Neural cell (in vitro differentiated cells): Measurements from ENCODE around the gene GAB2. TPM values are rescaled to one million over a fixed set of nuclear protein-coding genes. Genes with fewer than 3 reads are reported as not detected.

Source experiments
- H2AFZ ChIP-seq: fragments of 200-600, 300-800 bp; sonication (generic), shearing (Covaris generic); 2 replicates; pipeline ENCODE4 v1.6.0; 2014; ENCODE audit warnings: low read depth, mild to moderate bottlenecking, antibody characterized with exemption, low read length, moderate library complexity
- H3F3A ChIP-seq: fragments of 200-600 bp; shearing (Covaris generic); 2 replicates; pipeline ENCODE4 v1.6.1; 2016; ENCODE audit warnings: mild to moderate bottlenecking, moderate library complexity, mixed read lengths, antibody characterized with exemption, low read length; ENCODE audit not compliant: insufficient read depth, poor library complexity, severe bottlenecking
- H3K27ac ChIP-seq: fragments of 200-600, 300-800 bp; sonication (generic), shearing (Covaris generic); 2 replicates; pipeline ENCODE4 v1.5.1; 2014; ENCODE audit warnings: mild to moderate bottlenecking, low read length, moderate library complexity
- H3K27me3 ChIP-seq: fragments of 300-800, 200-600 bp; sonication (generic), shearing (Covaris generic); 2 replicates; pipeline ENCODE4 v1.6.0; 2014; ENCODE audit warnings: mild to moderate bottlenecking, low read depth, low read length, moderate library complexity; ENCODE audit not compliant: insufficient read depth
- H3K36me3 ChIP-seq: fragments of 300-800, 200-600 bp; sonication (generic), shearing (Covaris generic); 2 replicates; pipeline ENCODE4 v1.5.1; 2014; ENCODE audit warnings: mild to moderate bottlenecking, antibody characterized with exemption, low read length, moderate library complexity; ENCODE audit not compliant: insufficient read depth
- H3K4me2 ChIP-seq: fragments of 300-800, 200-600 bp; sonication (generic), shearing (Covaris generic); 2 replicates; pipeline ENCODE4 v1.6.0; 2014; ENCODE audit warnings: mild to moderate bottlenecking, low read length
- H3K4me3 ChIP-seq: fragments of 300-800, 200-600 bp; sonication (generic), shearing (Covaris generic); 2 replicates; pipeline ENCODE4 v1.5.1; 2014; ENCODE audit warnings: mild to moderate bottlenecking, low read length, moderate library complexity
- H3K79me2 ChIP-seq: fragments of 200-600 bp; shearing (Covaris generic); replicated peaks from 2 replicates; pipeline ENCODE4 v1.6.0; 2014; ENCODE audit warnings: mild to moderate bottlenecking, low read length, moderate library complexity; ENCODE audit not compliant: insufficient read depth
- H3K9ac ChIP-seq: fragments of 300-800, 200-600 bp; sonication (generic), shearing (Covaris generic); 2 replicates; pipeline ENCODE4 v1.6.1; 2016; ENCODE audit warnings: mild to moderate bottlenecking, low read length, mixed read lengths
- H3K9me2 ChIP-seq: fragments of 200-600 bp; shearing (Covaris generic); 2 replicates; pipeline ENCODE4 v1.6.1; 2016; ENCODE audit warnings: mild to moderate bottlenecking, low read length, mixed read lengths; ENCODE audit not compliant: insufficient read depth
- H3K9me3 ChIP-seq: fragments of 200-600, 300-800 bp; sonication (generic), shearing (Covaris generic); 2 replicates; pipeline ENCODE4 v1.6.1; 2016; ENCODE audit warnings: mild to moderate bottlenecking, mixed run types, low read length, moderate library complexity, mixed read lengths
- H4K20me1 ChIP-seq: fragments of 200-600 bp; shearing (Covaris generic); 2 replicates; pipeline ENCODE4 v1.6.1; 2016; ENCODE audit warnings: mild to moderate bottlenecking, mixed run types; ENCODE audit not compliant: insufficient read depth
- CTCF ChIP-seq: fragments of 450-650 bp; IDR thresholded peaks from 2 replicates; pipeline ENCODE4 v1.5.1; 2014; ENCODE audit warnings: antibody characterized with exemption, mild to moderate bottlenecking, moderate library complexity; ENCODE audit not compliant: poor library complexity, severe bottlenecking
- EP300 ChIP-seq: fragments of 450-650 bp; conservative IDR thresholded peaks from 2 replicates; pipeline ENCODE4 v1.6.1; 2014; ENCODE audit warnings: antibody characterized with exemption, mild to moderate bottlenecking, moderate library complexity; ENCODE audit not compliant: poor library complexity, severe bottlenecking
- EZH2 ChIP-seq: fragments of 200-600, 300-800 bp; shearing (Covaris generic), sonication (generic); IDR thresholded peaks from 2 replicates; pipeline ENCODE4 v1.6.1; 2014; ENCODE audit warnings: antibody characterized with exemption, low read length, borderline replicate concordance, mild to moderate bottlenecking; ENCODE audit not compliant: insufficient read depth, poor library complexity, severe bottlenecking
- MXI1 ChIP-seq: fragments of 450-650 bp; conservative IDR thresholded peaks from 2 replicates; pipeline ENCODE4 v1.6.1; 2014; ENCODE audit warnings: antibody characterized with exemption, mild to moderate bottlenecking; ENCODE audit not compliant: poor library complexity, severe bottlenecking
- POLR2AphosphoS5 ChIP-seq: IDR thresholded peaks from 2 replicates; pipeline ENCODE4 v1.6.1; 2012
- RAD21 ChIP-seq: fragments of 450-650 bp; conservative IDR thresholded peaks from 2 replicates; pipeline ENCODE4 v1.6.1; 2014; ENCODE audit warnings: antibody characterized with exemption, mild to moderate bottlenecking, moderate library complexity
- REST ChIP-seq: IDR thresholded peaks from 2 replicates; pipeline ENCODE4 v1.6.1; 2012; ENCODE audit warnings: borderline replicate concordance
- SMC3 ChIP-seq: fragments of 450-650 bp; conservative IDR thresholded peaks from 2 replicates; pipeline ENCODE4 v1.6.1; 2014; ENCODE audit warnings: antibody characterized with exemption, mild to moderate bottlenecking, moderate library complexity; ENCODE audit not compliant: poor library complexity
- TAF1 ChIP-seq: IDR thresholded peaks from 2 replicates; pipeline ENCODE4 v1.6.1; 2012; ENCODE audit warnings: low read depth
- polyA plus RNA-seq: library from polyadenylated mRNA; depleted of rRNA; stranded (reverse); fragments of >200 nt; gene quantifications from 2 replicates; pipeline ENCODE4 v1.2.3, GENCODE V29; 2014

GAB2 gene
- polyA plus RNA-seq, 1 donor from 2014 or later: 21.9 TPM

- no peak overlapping the region for H2AFZ ChIP-seq
- H4K20me1 ChIP-seq: no peaks in the 10 kb centered on the region
- no peaks in the 10 kb centered on the region for H3K79me2 ChIP-seq
- H3K9me3 ChIP-seq: no peaks in the 10 kb centered on the region
- H3K9ac ChIP-seq: no peak overlapping the region
- TF ChIP-seq REST (no peak), CTCF (no peak), MXI1 (no peak), EZH2 (no peak), POLR2AphosphoS5 (no peak), SMC3 (no peak), EP300 (no peak), RAD21 (no peak)
- no peaks in the 10 kb centered on the region for H3F3A ChIP-seq
- no peaks in the 10 kb centered on the region for H3K36me3 ChIP-seq
- H3K4me2 ChIP-seq: no peak overlapping the region
- no peaks in the 10 kb centered on the region for H3K27me3 ChIP-seq
- no peak overlapping the region for H3K4me3 ChIP-seq
- no peak overlapping the region for H3K27ac ChIP-seq
- no peaks in the 10 kb centered on the region for H3K9me2 ChIP-seq
These were observed 157.7 kb downstream of the GAB2 start for GRCh38 chr11:78259777-78260487.

DNA sequence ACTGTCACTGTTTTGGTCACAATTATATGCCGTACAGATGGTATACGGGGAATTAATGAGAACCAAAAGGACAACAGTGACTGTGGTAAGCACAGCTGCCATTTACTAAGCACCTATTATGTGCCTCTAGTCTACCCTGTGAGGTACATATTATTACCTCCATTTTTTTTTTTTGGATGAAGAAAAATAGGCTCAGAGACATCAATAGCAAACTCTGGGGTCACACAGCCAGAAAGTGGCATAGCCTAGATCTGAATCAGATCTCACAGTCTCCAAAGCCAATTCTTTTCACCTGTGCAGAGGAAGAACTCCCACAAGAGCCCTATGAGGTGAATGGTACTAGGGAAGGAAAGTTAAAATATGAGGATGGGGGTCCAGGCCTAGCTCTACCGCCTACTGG lies 160.0 kb downstream of the GAB2 start:
- TF ChIP-seq TAF1 (no peak), RAD21 (no peak), MXI1 (no peak), SMC3 (no peak), POLR2AphosphoS5 (no peak), EZH2 (no peak), CTCF (no peak), REST (no peak), EP300 (no peak)
- no peaks in the 10 kb centered on the region for H3K27me3 ChIP-seq
- no peak overlapping the region for H3K4me2 ChIP-seq

More for the DNA sequence above, 160.0 kb downstream of the GAB2 start:
- Histone ChIP-seq H3K4me3 (no peak overlapping the region), H3F3A (no peaks in the 10 kb centered on the region), H3K9me2 (no peaks in the 10 kb centered on the region), H3K27ac (no peak overlapping the region), H3K9ac (no peak overlapping the region), H3K79me2 (no peaks in the 10 kb centered on the region), H3K9me3 (no peaks in the 10 kb centered on the region), H4K20me1 (no peaks in the 10 kb centered on the region), H2AFZ (no peak overlapping the region), H3K36me3 (no peaks in the 10 kb centered on the region)
